ENCODE results near the gene LRMDA. TPM values are rescaled to one million over a fixed set of nuclear protein-coding genes. Genes with fewer than 3 reads are reported as not detected.
A peak's percentile ranks its signal among the peaks of the same experiment; 100 is the strongest.

Gene LRMDA
- total and polyA plus RNA-seq, 2 donors from 2014 or later, result 23.2 to 48.6 TPM

DNA sequence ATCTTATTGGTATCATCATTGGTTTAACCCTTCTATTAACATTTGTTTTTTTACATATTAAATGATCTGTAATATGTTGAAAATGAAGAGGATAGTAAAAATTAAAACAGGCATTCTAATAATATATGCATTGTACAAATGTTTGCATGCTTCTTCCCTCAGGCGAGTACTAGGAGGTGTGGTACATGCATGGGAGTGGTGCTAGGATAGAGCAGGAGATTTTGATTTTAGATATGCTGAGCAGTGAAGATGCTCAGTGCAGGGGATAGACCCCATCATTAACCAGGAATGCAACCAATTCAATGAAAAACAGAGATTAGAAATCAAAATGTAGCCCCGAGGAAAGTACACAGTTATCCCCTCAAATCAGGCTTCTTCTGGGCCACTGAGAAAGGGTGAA is 916.4 kb downstream of the LRMDA start:
- intact Hi-C loops (cut with DNase I), result no loop called here
- no peak for FAIRE-seq

DNA sequence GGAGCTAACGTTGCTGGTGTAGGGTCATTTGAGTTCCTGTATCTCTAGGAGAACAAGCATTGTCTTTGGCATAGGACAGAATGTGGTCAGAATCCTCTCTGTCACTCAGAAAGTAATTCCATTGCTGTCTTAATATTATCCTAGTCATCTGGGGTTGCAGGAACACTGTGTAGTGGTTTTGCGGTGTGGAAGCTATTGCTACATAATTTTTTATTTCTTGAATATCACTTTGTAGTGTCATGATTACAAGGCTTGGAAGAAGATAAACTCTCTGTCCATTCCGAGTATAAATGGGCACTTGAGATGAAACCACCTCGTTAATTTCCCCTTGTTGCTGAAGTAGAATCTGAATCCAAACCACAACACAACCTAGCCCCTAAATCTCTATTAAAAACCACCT is 919.2 kb downstream of the LRMDA start:
- FAIRE-seq, result no peak
- TF ChIP-seq, protein P1, sequence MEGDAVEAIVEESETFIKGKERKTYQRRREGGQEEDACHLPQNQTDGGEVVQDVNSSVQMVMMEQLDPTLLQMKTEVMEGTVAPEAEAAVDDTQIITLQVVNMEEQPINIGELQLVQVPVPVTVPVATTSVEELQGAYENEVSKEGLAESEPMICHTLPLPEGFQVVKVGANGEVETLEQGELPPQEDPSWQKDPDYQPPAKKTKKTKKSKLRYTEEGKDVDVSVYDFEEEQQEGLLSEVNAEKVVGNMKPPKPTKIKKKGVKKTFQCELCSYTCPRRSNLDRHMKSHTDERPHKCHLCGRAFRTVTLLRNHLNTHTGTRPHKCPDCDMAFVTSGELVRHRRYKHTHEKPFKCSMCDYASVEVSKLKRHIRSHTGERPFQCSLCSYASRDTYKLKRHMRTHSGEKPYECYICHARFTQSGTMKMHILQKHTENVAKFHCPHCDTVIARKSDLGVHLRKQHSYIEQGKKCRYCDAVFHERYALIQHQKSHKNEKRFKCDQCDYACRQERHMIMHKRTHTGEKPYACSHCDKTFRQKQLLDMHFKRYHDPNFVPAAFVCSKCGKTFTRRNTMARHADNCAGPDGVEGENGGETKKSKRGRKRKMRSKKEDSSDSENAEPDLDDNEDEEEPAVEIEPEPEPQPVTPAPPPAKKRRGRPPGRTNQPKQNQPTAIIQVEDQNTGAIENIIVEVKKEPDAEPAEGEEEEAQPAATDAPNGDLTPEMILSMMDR (IDR thresholded peaks at IDR 0.05; ENCODE audit: borderline replicate concordance, extremely low read depth, insufficient read depth), result no peak
- H3K9me3 ChIP-seq (ENCODE audit: control insufficient read depth in 2 of 3, insufficient read depth in 1 of 3, low read length in 3 of 3), result no peaks in the 10 kb centered on the region
- no peak for DNase-seq
- no peaks in the 10 kb centered on the region for H3K4me1 ChIP-seq (ENCODE audit: control insufficient read depth in 2 of 3, insufficient read depth in 2 of 3, low read depth in 1 of 3, low read length in 3 of 3)
- intact Hi-C loops (cut with DNase I), result no loop called here
- no peak overlapping the region for H3K4me3 ChIP-seq (ENCODE audit: low read length in 3 of 3)
- H3K27me3 ChIP-seq (ENCODE audit: control insufficient read depth, insufficient read depth, low read length), result no peaks in the 10 kb centered on the region
- no peaks in the 10 kb centered on the region for H3K36me3 ChIP-seq (ENCODE audit: control insufficient read depth in 2 of 3, insufficient read depth in 3 of 3, low read length in 3 of 3)
- no peak overlapping the region for H3K27ac ChIP-seq (ENCODE audit: low read depth in 2 of 2, low read length in 2 of 2)
- no peak overlapping the region for H3K9ac ChIP-seq (ENCODE audit: low read length in 3 of 3)

More for the DNA sequence above, 916.4 kb downstream of the LRMDA start:
- no peak overlapping the region for H3K4me3 ChIP-seq (ENCODE audit: low read length in 3 of 3)
- no peaks in the 10 kb centered on the region for H3K4me1 ChIP-seq (ENCODE audit: control insufficient read depth in 2 of 3, insufficient read depth in 2 of 3, low read depth in 1 of 3, low read length in 3 of 3)
- no peaks in the 10 kb centered on the region for H3K27me3 ChIP-seq (ENCODE audit: control insufficient read depth, insufficient read depth, low read length)
- H3K9me3 ChIP-seq (ENCODE audit: control insufficient read depth in 2 of 3, insufficient read depth in 1 of 3, low read length in 3 of 3), result no peaks in the 10 kb centered on the region
- TF ChIP-seq, protein P1 (IDR thresholded peaks at IDR 0.05; ENCODE audit: borderline replicate concordance, extremely low read depth, insufficient read depth), result no peak
- H3K9ac ChIP-seq (ENCODE audit: low read length in 3 of 3), result no peak overlapping the region
- H3K27ac ChIP-seq (ENCODE audit: low read depth in 2 of 2, low read length in 2 of 2), result no peak overlapping the region
- no peak for DNase-seq
- no peaks in the 10 kb centered on the region for H3K36me3 ChIP-seq (ENCODE audit: control insufficient read depth in 2 of 3, insufficient read depth in 3 of 3, low read length in 3 of 3)

DNA sequence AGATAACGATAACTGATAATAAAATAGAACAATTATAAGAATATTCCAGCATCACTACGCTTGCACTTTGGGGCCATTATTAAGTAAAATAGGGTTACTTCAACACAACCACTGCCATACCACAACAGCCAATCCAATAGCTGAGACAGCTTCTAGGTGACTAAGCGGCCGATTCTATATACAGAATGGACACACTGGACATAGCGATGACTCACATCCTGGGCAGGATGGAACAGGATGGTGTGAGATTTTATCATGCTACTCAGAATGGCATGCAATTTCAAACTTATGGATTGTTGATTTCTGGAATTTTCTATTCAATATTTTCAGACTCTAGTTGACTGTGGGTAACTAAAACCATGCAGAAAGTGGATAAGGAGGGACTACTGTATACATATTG is 920.9 kb downstream of the LRMDA start:
- no peak overlapping the region for H3K27ac ChIP-seq (ENCODE audit: low read depth in 2 of 2, low read length in 2 of 2)
- H3K27me3 ChIP-seq (ENCODE audit: control insufficient read depth, insufficient read depth, low read length), result no peaks in the 10 kb centered on the region
- H3K9me3 ChIP-seq (ENCODE audit: control insufficient read depth in 2 of 3, insufficient read depth in 1 of 3, low read length in 3 of 3), result no peaks in the 10 kb centered on the region
- no peak overlapping the region for H3K4me3 ChIP-seq (ENCODE audit: low read length in 3 of 3)
- H3K36me3 ChIP-seq (ENCODE audit: control insufficient read depth in 2 of 3, insufficient read depth in 3 of 3, low read length in 3 of 3), result no peaks in the 10 kb centered on the region
- no peak overlapping the region for H3K9ac ChIP-seq (ENCODE audit: low read length in 3 of 3)
- no peak for FAIRE-seq
- TF ChIP-seq, protein P1 (IDR thresholded peaks at IDR 0.05; ENCODE audit: borderline replicate concordance, extremely low read depth, insufficient read depth), result no peak
- no peak for DNase-seq
- intact Hi-C loops (cut with DNase I), result no loop called here
- no peaks in the 10 kb centered on the region for H3K4me1 ChIP-seq (ENCODE audit: control insufficient read depth in 2 of 3, insufficient read depth in 2 of 3, low read depth in 1 of 3, low read length in 3 of 3)

DNA sequence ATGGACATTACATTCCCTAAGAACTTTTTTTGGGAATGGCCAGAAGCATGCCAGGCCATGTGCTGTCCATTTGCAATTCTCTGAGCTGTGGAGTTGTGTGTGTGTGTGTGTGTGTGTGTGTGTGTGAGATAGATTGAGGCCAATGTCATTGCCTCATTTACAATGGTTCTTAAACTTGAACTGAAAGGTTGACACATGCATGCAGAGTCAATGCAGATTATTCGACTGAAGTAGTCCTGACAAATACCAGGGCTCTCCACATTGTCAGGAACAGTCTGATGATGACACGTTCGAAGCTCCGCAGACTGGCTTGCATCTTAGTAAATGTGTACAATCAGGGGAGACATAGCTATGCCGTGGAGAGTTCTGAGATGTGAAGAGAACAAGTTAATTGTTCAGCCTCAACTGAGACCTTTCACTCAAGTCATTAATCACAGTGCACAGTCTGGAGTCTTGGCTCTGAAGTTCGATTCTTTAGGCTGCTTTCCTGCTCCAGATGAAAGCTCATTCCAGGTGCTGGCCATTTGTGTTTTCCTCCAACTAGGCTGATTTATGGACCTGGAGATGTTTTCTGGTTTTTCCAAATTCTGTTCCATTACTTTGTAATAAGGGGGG is 921.9 kb downstream of the LRMDA start:
- no peak overlapping the region for H3K9ac ChIP-seq (ENCODE audit: low read length in 3 of 3)
- FAIRE-seq, result no peak
- no peak overlapping the region for H3K27ac ChIP-seq (ENCODE audit: low read depth in 2 of 2, low read length in 2 of 2)
- DNase-seq, result peak in 1 of 5 donors; percentile 26
- H3K36me3 ChIP-seq (ENCODE audit: control insufficient read depth in 2 of 3, insufficient read depth in 3 of 3, low read length in 3 of 3), result no peaks in the 10 kb centered on the region
- intact Hi-C loops (cut with DNase I), result no loop called here
- no peak overlapping the region for H3K4me3 ChIP-seq (ENCODE audit: low read length in 3 of 3)
- TF ChIP-seq, protein P1 (IDR thresholded peaks at IDR 0.05; ENCODE audit: borderline replicate concordance, extremely low read depth, insufficient read depth), result no peak
- no peaks in the 10 kb centered on the region for H3K9me3 ChIP-seq (ENCODE audit: control insufficient read depth in 2 of 3, insufficient read depth in 1 of 3, low read length in 3 of 3)
- H3K4me1 ChIP-seq (ENCODE audit: control insufficient read depth in 2 of 3, insufficient read depth in 2 of 3, low read depth in 1 of 3, low read length in 3 of 3), result no peaks in the 10 kb centered on the region
- no peaks in the 10 kb centered on the region for H3K27me3 ChIP-seq (ENCODE audit: control insufficient read depth, insufficient read depth, low read length)
